Endothelial cell of umbilical vein (primary cell): ENCODE measurements around the gene TTC3. TPM values are rescaled to one million over a fixed set of nuclear protein-coding genes. Genes with fewer than 3 reads are reported as not detected.

Experiments used
- BruUV-seq: library from RNA; stranded (reverse); fragments of 400-500 nt; replicated peaks from 2 replicates; lab custom pipeline; 2021; lab: Mats Ljungman, UMichigan
- CTCF ChIA-PET: fragments of 300-600, 350-600 bp; sonication (Branson Sonifier 250); formaldehyde crosslinking; loops from one replicate; lab custom pipeline; 2021; ENCODE audit warnings: antibody characterized with exemption, inconsistent platforms; lab: Charles Lee
- POLR2A ChIA-PET: fragments of 300-600, 350-600 bp; sonication (Branson Sonifier 250); formaldehyde crosslinking; loops from one replicate; lab custom pipeline; 2021; ENCODE audit warnings: antibody characterized with exemption, inconsistent platforms; lab: Charles Lee
- DNase-seq: peaks from one replicate; pipeline ENCODE4 v3.0.0-alpha.2; 2011; ENCODE audit warnings: low read depth, low spot score
- FAIRE-seq: peaks from 2 replicates; lab custom pipeline; 2011; peaks lifted over from hg19 to GRCh38; lab: Jason Lieb, UNC
- H2AFZ ChIP-seq: 2 replicates; pipeline ENCODE4 v1.6.0; 2012; ENCODE audit warnings: low read depth, low read length, control low read depth, inconsistent platforms
- H3K27ac ChIP-seq: 2 replicates; pipeline ENCODE4 v1.5.1; 2011; ENCODE audit warnings: low read depth, mild to moderate bottlenecking, control low read depth, low read length, moderate library complexity; ENCODE audit not compliant: insufficient read depth
- H3K27me3 ChIP-seq, 2 experiments: 2 replicates each; pipeline versions ENCODE4 v1.6.0 to v1.6.1; 2011; ENCODE audit warnings: low read length in 2 of 2, mixed read lengths in 1 of 2; ENCODE audit not compliant: control insufficient read depth in 2 of 2, insufficient read depth in 2 of 2
- H3K36me3 ChIP-seq, 2 experiments: 2 replicates in 1 of 2; 3 replicates in 1 of 2; pipeline ENCODE4 v1.5.1; 2011; ENCODE audit warnings: low read length in 2 of 2, mild to moderate bottlenecking in 1 of 2, moderate library complexity in 1 of 2; ENCODE audit not compliant: control insufficient read depth in 2 of 2, insufficient read depth in 2 of 2; ENCODE audit errors: extremely low read depth in 1 of 2
- H3K4me1 ChIP-seq: 3 replicates; pipeline ENCODE4 v1.5.1; 2011; ENCODE audit warnings: mild to moderate bottlenecking, low read length; ENCODE audit not compliant: control insufficient read depth, insufficient read depth; ENCODE audit errors: extremely low read depth
- H3K4me2 ChIP-seq: 2 replicates; pipeline ENCODE4 v1.6.1; 2011; ENCODE audit warnings: low read length, control low read depth, mixed read lengths; ENCODE audit not compliant: insufficient read depth
- H3K4me3 ChIP-seq, 3 experiments: fragments of 200-600 bp in 1 of 3; sonication (generic), shearing (Covaris generic) in 1 of 3; replicated peaks in 1 of 3; 2 replicates each; pipeline ENCODE4 v1.5.1; 2011 to 2016; ENCODE audit warnings: control low read depth in 3 of 3, low read length in 3 of 3, mild to moderate bottlenecking in 2 of 3, inconsistent platforms in 1 of 3, low read depth in 1 of 3, moderate library complexity in 1 of 3; ENCODE audit not compliant: insufficient read depth in 1 of 3
- H3K79me2 ChIP-seq: 2 replicates; pipeline ENCODE4 v1.6.0; 2012; ENCODE audit warnings: low read length, inconsistent platforms; ENCODE audit not compliant: control insufficient read depth, insufficient read depth
- H3K9ac ChIP-seq: replicated peaks from 2 replicates; pipeline ENCODE3; 2011; ENCODE audit warnings: low read length, control low read depth; ENCODE audit not compliant: insufficient read depth; ENCODE audit errors: extremely low read depth
- H3K9me1 ChIP-seq: replicated peaks from 3 replicates; pipeline ENCODE4 v1.6.0; 2011; ENCODE audit warnings: mild to moderate bottlenecking, low read length; ENCODE audit not compliant: control insufficient read depth, insufficient read depth; ENCODE audit errors: extremely low read depth
- H3K9me3 ChIP-seq: replicated peaks from 2 replicates; pipeline ENCODE4 v1.5.1; 2012; ENCODE audit warnings: low read length, inconsistent platforms; ENCODE audit not compliant: control insufficient read depth, insufficient read depth
- H4K20me1 ChIP-seq: replicated peaks from 2 replicates; pipeline ENCODE3; 2011; ENCODE audit warnings: mild to moderate bottlenecking, low read length; ENCODE audit not compliant: control insufficient read depth, insufficient read depth; ENCODE audit errors: extremely low read depth
- CTCF ChIP-seq, 2 donors: IDR thresholded peaks; 1 replicate in 1 of 2; 2 replicates in 1 of 2; pipeline ENCODE4 v1.5.1; 2011; ENCODE audit warnings: low read length in 2 of 2, mild to moderate bottlenecking in 2 of 2, moderate library complexity in 2 of 2, control low read depth in 1 of 2, inconsistent platforms in 1 of 2, low read depth in 1 of 2; ENCODE audit not compliant: insufficient read depth in 1 of 2; ENCODE audit errors: extremely low read depth in 1 of 2
- EZH2 ChIP-seq: IDR thresholded peaks from 2 replicates; pipeline ENCODE4 v1.6.1; 2012; ENCODE audit warnings: borderline replicate concordance, low read depth, mild to moderate bottlenecking, moderate library complexity, low read length, inconsistent platforms; ENCODE audit not compliant: severe bottlenecking
- FOS ChIP-seq: IDR thresholded peaks from 2 replicates; pipeline ENCODE4 v1.6.1; 2011; ENCODE audit warnings: mild to moderate bottlenecking, low read length, moderate library complexity, borderline replicate concordance; ENCODE audit not compliant: insufficient read depth
- GATA2 ChIP-seq: IDR thresholded peaks from 2 replicates; pipeline ENCODE4 v1.7.0; 2011; ENCODE audit warnings: low read depth, mild to moderate bottlenecking, moderate library complexity, mixed read lengths, low read length; ENCODE audit not compliant: insufficient read length, insufficient read depth
- JUN ChIP-seq: IDR thresholded peaks from 2 replicates; pipeline ENCODE4 v1.6.1; 2011; ENCODE audit warnings: borderline replicate concordance, low read depth; ENCODE audit not compliant: insufficient read length, insufficient read depth
- MAX ChIP-seq: IDR thresholded peaks from 2 replicates; pipeline ENCODE4 v1.6.1; 2011; ENCODE audit not compliant: insufficient read depth, insufficient read length
- MYC ChIP-seq: IDR thresholded peaks from one replicate; pipeline ENCODE4 v1.6.1; 2011; ENCODE audit warnings: mild to moderate bottlenecking, low read depth, low read length
- POLR2A ChIP-seq: IDR thresholded peaks from 2 replicates; pipeline ENCODE4 v1.6.1; 2012; ENCODE audit warnings: low read depth, mild to moderate bottlenecking, control low read depth, low read length
- POLR2AphosphoS5 ChIP-seq: IDR thresholded peaks from 2 replicates; pipeline ENCODE4 v1.6.1; 2012; ENCODE audit warnings: low read depth, mild to moderate bottlenecking, control low read depth, low read length, moderate library complexity; ENCODE audit not compliant: insufficient read depth
- dilution Hi-C: fragments of 300-500 bp; cut with MboI; formaldehyde crosslinking; loops from one replicate; pipeline ENCODE4 v1.15.0; 2019; ENCODE audit warnings: low sequenced_read_pairs; ENCODE audit not compliant: extremely low pct_ligation_motif_present
- intact Hi-C: fragments of 100-400 bp; cut with micrococcal nuclease; formaldehyde crosslinking; loops from one replicate; pipeline ENCODE4 v1.10.0; 2022
- polyA plus RNA-seq, 4 experiments: library from polyadenylated mRNA; depleted of rRNA in 3 of 4; stranded (reverse) in 3 of 4; unstranded in 1 of 4; fragments of >200 nt; gene quantifications; 2 replicates each; pipeline versions ENCODE4 v1.2.1 to v1.2.3, GENCODE V29; 2011 to 2012; ENCODE audit warnings: missing spikeins in 1 of 4
- total RNA-seq: library from RNA; stranded (reverse); gene quantifications from 2 replicates; pipeline ENCODE4 v1.2.3, GENCODE V29; 2021

Gene TTC3
- total and polyA plus RNA-seq, 2 donors (not counting 3 experiments of a cell fraction or from before 2014, with no cell fraction given), result 26.2 to 113 TPM

GRCh38 chr21:37041706-37042271 lies 31.3 kb upstream of the TTC3 start:
- Histone ChIP-seq H3K4me2 (no peak overlapping the region), H3K79me2 (no peaks in the 10 kb centered on the region), H3K4me3 (no peak overlapping the region), H3K36me3 (no peaks in the 10 kb centered on the region), H3K9me1 (no peaks in the 10 kb centered on the region), H3K9me3 (no peaks in the 10 kb centered on the region), H4K20me1 (no peaks in the 10 kb centered on the region), H2AFZ (no peak overlapping the region), H3K27ac (no peak overlapping the region), H3K4me1 (no peaks in the 10 kb centered on the region), H3K27me3 (peaks cover 6% of the 10 kb centered on the region in 2 experiments), H3K9ac (no peak overlapping the region)
- dilution Hi-C loops (no loop called here), intact Hi-C loops (no loop called here)
- DNase-seq (no peak), FAIRE-seq (no peak)
- BruUV-seq, result no TSS peak
- ChIA-PET POLR2A (no interaction called here), CTCF (interaction anchor here (1.1 kb wide), 1 partner anchor 28 kb away, joined by 3 read pairs; no protein-coding TSS in a partner anchor)
- TF ChIP-seq EZH2 (no peak), JUN (no peak), POLR2A (no peak), FOS (no peak), MYC (no peak), GATA2 (no peak), CTCF (IDR thresholded peaks at IDR 0.05; ENCODE audit: extremely low read depth in 1 of 2, insufficient read depth in 1 of 2, low read depth in 1 of 2, low read length in 2 of 2) (no peak), POLR2AphosphoS5 (no peak), MAX (no peak)
